Superior temporal gyrus (tissue), 1 donor: Measurements from ENCODE around the gene CCDC47.
"Not testable (repeated sequence)": the region's sequence is repeated elsewhere in the genome, so short reads cannot be mapped to it uniquely, and the experiment has no call there.

Experiments
- DNase-seq: peaks from one replicate; pipeline ENCODE4 v3.0.0-alpha.2; 2016; ENCODE audit errors: extremely low spot score

The CCDC47 gene

DNA sequence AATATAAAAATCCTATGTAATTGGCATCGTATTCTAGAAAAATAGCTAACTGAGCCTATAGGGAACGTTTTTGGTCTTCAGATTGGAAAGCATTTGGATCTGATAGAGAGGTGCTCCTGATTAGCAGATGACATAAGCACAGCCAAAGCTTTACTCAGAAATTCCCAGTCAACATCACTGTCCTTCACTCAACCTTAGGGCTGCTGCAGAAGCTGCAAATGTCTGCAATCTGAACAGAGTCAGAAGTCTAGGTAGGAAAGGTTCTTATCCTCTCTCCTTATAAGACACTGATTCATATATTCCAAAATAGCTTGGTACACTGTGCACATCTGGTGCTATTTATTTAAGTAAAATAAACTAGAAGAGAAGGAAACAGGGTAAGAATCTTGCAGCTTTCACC, 51.0 kb downstream of the CCDC47 start:
- no peak for DNase-seq

DNA sequence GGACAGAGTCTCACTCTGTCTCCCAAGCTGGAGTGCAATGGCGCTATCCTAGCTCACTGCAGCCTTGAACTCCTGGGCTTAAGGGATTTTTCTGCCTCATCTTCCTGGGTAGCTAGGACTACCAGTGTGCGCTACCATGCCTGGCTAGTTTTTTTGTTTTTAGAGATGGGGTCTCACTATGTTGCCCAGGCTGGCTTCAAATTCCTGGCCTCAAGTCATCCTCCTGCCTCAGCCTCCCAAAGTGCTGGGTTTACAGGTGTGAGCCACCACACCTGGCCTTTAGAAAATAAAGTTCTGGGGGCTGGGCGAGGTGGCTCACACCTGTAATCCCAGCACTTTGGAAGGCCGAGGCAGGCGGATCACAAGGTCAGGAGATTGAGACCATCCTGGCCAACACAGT, 53.2 kb downstream of the CCDC47 start:
- DNase-seq = not testable (repeated sequence)

DNA sequence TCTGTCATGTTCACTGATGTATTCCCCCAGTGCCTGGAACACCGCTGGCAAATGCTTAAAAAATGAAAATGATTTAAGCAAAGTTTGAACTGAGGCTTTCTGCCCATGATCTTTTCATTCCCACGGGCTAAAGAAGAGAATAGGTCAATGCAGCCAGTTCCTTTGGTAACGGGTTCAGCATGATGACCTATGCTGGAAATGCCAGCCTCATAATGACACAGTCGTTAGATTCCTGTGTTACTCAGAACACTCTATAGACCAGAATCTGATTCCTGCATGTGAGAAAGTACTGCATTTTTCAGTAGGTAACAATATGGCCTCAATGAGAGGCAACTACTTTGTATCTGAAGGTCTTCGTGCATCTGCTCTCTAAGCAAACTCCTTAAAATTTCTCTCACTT, 54.4 kb downstream of the CCDC47 start:
- DNase-seq = no peak

DNA sequence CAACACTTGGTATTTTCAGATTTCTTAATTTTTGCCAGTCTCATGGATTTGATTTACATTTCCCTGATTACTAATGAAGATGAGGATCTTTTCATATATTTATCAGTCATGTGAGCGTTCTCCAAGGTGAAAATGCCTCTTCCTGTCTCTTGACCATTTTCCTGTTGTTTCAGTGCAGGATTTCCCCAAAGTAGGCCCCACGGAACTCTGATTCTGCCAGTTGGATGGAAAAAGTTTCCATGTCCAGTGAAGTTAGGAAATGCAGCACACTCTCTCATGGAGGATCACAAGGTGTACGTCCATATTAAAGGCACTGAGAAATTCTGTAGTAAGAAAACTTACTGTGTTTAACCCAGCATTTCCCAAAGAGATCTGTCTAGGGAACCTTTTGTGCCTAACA, 57.0 kb downstream of the CCDC47 start:
- no peak for DNase-seq

DNA sequence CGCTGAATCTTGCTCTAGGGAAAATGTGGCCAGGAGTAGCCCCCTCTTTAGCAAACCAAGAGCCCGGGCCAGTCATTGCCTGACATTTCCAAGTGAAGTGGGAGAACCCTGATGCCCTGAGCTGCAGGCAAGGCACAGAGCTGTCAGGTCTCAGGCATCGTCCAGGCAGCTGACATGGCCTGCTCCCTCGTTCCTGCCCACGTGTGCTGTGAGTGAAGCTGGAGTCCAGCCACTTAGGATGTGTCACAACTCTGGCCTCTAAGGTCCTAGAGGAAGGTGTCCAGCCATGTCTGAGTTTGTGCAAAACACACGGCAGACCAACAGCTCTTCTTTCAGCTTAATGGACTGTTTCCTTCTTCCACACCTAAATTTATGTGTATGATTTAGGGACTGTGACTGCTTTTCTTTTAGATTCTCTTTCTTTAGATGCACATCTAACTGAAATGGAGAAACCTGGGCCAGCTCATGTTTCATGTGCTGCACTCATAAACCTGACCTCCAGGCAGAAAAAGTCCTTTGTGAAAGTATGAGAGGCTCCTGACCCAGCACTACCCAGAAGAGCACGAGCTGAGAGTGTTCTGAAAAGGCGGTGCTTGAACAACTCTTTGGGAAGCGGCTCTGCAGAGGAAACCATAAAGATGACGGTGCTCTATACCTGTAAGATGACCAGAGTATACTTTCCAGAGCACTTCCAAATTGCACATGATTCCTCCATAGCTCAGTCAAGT, 58.7 kb downstream of the CCDC47 start:
- DNase-seq = no peak

DNA sequence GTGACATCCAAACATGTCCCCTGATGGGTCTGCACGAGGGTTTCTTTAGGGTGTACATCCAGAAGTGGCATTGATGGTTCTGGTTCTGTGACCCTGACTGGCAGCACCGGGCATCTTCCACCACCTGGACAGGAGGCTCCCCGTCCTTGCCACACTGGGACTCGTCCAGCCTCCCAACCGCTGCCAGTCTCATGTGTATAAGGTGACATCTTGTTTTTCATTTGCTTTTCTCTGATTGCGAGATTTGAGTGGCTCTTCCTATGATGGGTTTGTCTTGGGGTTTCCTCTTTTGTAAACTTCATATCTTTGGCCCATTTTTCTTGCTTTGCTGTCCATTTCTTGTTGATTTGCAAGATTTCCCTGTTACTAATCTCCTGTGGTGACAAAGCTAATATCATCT, 64.3 kb downstream of the CCDC47 start:
- DNase-seq = no peak

DNA sequence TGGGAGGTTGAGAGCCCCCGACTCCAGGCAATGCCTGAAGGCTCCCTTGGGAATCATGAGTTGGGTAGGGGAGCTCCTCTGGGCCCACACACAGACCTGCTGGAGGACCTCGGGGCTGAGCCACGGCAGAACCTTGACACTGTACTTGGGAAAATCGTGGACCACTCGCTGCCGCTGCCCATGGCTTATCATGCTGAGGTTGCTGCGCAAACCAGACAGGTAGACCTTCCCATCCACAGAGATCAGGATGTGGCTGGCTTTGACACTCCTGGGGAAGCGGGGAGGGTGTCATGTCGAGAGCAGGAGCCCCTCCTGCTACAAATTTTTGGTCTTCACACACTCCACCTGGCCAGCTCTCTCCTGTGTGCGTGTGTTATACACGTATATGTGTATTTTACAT, 66.2 kb downstream of the CCDC47 start:
- no peak for DNase-seq

DNA sequence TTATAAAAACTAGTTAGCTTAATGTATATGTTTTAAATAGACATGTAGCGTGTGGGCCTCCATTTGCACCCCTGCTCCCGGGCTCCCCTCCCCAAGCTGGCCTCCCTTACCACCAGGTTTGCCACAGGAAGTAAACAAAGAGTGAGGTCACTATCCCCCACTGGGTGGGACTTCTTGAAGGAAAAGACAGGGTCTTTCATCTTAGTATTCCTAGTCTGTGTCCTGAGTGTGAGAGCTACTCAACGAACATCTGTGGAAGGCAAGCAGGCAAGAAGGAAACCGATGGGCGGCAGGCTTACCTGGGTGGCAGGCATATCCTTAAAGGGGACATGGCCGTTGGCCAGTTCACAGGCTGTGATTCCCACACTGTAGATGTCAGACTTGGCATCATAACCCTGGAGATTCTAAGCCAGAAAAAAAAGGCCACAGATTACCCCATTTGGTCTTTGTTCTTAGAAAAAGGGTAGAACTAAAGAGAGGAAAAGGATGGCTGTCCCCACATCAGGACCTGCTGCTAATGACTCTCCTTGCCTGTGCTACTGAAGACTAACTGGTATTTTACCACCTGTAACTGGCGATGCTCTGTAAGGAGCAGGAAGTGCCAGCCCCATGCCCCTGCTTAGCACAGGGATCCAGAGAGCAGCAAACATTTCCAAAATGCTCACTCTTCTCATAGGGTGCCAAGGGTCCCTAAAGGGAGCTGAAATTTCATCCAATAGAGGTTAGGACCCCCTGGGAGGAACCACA, 66.9 kb downstream of the CCDC47 start:
- DNase-seq = no peak

DNA sequence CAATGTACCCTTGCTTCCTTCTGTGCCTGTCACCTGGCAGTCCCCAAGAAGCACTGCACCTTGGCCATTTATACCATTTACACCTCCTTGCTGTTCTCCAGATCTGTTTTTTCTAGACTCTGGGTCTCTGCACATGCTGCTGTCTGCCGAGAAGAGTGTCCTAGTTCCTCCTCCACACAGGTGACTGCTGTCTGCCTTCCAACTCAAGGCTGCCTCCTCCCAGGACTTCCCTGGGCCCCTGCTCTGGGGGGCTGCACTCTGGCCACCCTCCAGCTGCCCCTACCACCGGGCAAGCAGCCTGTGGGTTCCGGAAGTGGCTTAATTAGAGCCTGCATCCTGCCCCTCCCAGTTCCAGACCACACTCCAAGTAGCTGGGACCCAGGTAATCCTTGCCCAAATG, 67.7 kb downstream of the CCDC47 start:
- no peak for DNase-seq

DNA sequence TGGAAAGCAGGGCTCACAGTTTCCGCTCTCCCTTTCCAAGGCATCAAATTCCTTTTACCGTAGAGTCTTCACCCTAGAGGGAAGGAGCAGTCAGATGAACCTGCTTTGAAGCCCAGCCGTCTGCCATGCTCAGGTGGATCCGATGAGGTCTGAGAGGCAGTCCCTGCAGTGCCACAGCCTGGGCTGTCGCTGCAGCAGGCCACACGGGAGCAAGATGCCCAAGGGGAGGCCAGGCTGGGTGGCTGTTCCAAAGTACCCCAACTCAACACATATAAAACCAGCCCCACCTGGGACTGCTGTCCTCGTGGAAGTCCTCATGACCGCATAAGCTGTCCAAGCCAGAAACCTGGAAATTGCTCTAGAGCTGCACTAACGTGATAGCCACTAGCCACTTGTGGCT, 68.6 kb downstream of the CCDC47 start:
- DNase-seq = no peak

DNA sequence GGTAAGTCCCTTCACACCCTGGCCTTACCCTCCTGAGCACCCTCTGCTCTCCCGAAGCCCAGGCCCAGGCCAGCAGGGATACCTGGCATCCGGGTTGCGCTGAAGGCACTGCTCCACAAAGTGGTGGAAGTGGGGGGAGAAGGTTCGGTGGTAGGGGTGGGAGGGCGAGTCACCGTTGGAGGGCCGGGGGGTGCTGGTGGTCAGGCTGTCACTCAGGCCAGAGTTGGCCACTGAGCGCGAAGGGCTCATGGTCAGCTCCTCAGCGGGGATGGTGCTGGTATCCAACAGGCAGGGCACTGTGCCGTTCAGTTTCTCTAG, 69.2 kb downstream of the CCDC47 start:
- DNase-seq = no peak

DNA sequence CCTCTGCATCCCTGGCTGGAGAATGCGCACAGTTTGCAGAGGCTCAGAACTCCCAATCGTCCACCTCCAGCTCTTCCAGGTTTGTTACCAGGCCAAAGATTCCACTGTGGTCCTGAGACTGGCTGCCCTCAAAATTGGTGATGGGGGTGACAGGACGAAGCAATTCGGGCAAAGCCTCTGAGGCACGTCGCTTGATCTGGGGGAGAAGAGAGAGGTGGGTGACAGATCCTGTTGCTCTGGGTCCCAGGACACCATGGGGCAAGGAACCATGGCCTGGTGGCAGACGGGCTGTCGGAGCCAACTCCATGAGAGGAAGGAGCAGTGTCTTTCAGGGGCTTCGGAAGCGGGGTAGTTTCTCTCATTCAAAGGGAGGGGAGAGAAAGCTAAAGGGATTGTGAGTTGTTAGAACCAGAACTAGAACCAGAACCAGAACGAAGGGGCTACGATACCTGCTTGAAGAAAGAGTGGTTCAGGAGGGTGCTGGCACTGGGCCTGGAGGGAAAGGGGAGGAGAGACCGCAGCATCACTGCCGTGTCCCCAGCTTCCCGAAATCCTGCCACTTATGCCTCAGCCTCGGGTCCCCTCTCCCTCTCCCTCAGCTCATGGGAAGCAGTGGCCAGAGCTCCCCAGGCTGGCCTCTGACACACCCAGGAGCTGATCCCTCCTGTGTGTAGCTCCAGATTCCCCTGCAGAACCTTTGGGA, 69.7 kb downstream of the CCDC47 start:
- DNase-seq = no peak

DNA sequence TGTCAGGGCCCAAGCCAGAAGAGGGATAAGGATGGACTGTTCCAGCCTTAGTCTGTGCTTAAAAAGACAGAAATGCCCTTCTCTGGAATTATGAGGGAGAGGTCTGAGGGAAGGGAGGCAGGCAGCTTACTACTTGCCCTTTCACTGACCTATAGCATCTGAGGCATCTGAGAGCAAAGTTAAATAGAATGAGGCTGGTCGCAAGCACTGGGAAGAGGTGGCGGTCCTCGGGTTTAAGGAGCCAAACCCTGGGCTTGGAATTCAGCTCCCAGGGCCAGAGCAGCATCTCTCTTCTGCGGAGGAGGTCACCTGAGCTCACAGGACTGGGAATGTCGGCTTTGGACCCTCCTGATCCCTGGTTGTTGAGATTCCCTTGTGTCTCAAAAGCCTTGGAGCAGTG, 70.4 kb downstream of the CCDC47 start:
- DNase-seq = no peak

DNA sequence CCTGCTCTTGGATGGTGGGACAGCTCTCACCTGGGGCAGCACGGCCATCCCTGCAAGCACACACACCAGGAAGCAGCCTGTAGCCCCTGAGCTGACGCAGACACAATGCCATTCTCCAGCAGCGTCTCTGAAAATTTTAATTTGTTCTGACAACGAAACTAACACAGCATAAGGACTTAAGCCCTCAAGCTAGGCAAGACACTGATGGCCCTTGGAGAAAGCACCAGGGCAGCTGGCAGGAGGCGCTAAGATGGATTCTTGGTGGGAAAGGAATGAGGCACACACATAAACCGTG, 70.7 kb downstream of the CCDC47 start:
- no peak for DNase-seq

DNA sequence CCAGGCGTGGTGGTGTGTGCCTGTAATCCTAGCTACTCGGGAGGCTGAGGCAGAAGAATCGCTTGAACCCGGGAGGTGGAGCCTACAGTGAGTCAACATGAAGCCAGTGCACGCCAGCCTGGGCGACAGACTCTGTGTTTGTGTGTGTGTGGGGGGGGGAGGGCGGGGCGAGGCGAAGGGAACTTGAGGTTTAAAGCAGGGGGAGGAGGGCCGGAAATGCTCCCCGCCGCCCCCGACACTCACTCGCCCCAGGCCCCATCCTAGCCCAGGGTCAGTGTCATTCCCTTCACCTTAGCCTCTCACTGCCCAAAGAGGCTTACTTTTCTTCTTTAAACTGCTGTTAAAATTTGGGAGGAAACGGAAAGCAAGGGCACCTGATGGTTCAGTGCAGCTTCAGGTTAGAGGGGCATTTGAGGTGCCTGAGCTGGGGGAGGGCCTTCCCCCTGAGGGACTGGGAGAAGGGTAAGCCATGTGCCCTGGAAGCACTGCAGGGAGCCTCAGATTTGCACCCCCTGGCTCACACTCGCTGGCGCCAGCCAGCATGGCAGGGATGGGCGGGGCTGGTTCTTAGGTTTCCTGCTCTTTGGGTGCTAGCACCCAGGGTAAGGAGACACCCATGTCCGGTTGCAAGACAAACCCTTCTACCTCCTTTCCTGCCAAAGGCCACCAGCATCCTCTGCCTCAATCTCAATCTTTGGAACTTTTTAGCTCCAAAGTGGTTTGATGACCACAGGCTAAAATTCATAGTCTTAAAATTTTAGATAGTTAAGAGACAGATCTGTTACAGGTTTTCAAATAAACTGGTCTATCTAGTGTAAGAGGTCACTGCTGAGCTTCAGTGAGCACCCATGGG, 71.3 kb downstream of the CCDC47 start:
- DNase-seq = no peak

DNA sequence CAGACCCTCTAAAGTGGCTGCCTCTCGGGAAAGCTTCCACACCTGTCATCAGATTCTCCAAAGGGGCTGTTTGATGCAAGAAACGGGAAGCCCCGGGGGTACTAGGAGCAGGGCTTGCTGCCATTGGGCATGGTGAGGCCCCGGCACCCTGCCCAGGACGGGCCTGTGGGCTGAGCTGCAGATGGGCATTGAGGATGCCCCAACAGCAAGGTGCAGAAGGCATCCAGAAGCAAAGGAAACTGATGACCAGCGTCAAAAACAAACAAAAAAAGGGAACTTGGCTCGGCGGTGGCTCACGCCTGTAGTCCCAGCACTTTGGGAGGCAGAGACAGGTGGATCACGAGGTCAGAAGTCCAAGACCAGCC, 72.0 kb downstream of the CCDC47 start:
- DNase-seq = no peak

DNA sequence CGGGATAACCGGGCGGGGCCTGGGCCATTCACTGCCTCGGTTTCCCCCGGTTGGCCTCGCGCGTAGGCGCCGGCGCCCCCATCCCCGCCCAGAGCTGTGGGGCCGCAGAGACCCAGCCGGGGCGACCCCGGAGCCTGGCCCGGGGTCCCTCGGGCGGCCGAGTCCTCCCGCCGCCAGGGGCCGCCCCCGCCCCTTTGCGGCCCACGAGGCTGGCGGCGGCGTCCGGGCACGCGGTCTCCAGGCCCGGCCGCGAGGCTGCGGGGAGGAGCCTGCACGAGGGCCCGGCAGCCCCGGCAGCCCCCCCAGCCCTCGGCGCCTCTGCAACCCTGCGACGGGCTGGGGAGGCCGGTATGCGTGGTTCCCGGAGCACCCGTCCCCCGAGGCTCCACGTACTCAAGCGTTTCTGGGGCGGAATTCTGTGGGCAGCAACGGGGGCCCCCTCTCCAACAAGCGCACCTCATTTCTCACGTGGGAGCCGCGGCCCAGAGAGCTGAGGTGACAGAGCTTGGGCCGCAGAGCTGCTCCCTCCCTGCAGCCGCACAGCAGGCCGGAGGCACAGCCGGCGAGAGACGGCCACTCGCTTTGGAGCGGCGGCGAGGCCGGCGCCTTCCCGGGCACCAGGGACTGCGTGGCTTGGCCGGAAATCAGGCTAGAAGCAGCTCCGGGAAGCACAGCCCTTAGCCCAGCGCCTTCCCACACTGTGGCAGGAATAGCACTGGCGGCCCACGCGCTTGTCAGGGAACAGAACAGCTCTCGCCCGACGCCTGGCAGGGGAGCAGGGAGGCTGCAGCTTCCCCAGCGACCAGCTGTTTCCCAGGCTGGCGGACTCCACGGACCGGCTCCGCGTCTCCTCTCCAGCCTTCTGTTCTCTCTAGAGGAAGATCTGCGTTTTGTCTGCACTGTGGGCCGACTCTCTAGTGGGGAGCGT, 72.6 kb downstream of the CCDC47 start:
- peak; percentile 66 for DNase-seq

DNA sequence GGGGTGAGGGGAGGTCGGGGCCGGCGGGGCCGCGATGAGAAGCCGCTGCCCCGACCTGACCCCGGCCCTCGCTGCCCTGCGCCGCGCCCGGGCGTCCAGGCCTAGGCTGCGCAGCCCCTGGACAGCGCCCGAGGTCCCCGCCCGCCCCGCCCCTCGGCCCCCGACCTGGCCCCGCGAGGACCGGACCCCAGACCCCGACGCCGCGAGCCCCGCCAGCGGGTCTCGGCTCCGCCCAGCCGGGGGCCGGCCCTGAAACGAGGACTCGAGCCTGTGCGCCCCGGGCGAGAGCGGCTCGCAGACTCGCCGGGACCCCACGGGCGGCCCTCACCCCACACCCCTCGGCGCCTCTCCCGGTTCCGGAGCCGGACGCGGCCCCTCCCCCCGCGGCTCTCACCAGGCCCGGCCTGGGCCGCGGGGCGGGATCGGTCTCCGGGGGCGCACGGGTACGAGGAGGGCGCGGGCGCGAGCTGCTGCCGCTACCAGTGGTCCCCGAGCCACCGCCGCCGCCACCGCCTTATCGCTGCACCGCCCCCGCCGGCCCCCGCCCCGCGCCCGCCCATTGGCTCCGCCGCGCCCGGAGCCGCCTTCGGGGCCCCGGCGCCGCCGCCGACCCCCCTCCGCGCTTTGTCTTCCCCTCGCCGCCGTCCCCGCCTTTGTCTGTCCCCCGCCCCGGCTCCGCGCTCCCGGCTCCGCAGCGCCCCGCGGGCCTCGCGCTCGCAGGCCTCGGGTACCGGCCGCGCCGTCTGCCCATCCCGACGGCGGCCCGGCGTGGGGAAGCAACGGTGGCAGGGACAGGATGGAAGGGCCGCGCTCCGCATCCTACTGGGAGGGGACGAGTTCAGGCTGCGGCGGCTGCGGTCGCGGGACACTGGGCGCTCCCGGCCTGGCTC, 73.5 kb downstream of the CCDC47 start, which contains the start of gene LIMD2:
Gene LIMD2 (minus strand): TSS at position 488 of the 890 bp plus-strand sequence. CDS start 827 bp downstream, outside the sequence.
- no peak for DNase-seq

DNA sequence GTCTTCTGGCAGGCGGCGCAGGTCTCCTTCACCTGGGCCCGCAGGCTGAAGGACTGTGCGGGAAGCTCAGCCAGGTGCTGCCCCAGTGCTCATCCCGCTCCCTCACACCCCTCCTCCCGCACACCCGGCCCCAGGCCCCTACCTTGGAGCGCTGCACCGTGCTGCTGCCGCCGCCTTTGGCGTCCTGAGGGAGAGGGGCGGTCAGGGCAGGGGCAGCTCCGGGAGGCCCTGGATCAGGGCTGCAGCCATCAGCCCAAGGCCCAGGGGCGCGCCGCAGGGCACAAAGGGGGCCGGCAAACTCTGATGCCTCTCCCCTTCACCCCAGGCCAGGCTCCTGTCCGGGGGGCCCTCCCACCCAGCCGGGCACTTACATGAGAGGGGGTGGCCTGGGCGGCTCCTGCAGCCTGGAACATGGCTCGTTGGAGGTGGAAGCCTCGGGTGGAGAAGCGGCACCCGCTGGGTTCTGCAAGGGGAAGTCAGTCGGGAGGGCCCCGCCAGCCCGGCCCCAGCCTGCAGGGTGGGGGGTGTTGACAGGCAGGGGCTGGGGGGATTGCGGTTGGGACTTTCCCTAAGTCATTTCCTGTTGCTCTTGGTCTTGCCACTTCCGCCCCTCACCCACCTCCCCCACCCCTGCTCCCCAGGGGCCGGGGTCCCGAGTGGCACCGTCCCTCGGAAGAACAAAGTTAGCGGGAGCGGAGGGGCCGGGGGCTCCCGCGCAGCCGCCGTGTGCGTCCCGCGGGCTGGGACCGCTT, 74.3 kb downstream of the CCDC47 start:
- DNase-seq = no peak
